ENCODE measurements around the gene MBLAC2.

GRCh38 chr5:90503596-90503995 lies 29.0 kb upstream of the MBLAC2 start:
- TF ChIP-seq EZH2 (IDR thresholded peaks at IDR 0.05; ENCODE audit: low read depth): no peak
- no peak for TF ChIP-seq CTCF (conservative IDR thresholded peaks at IDR 0.05)

All from PC-9 (cell line).